K562 (cell line): ENCODE results near the gene AKAP13. TPM values are rescaled to one million over a fixed set of nuclear protein-coding genes. Genes with fewer than 3 reads are reported as not detected.
A peak's percentile ranks its signal among the peaks of the same experiment; 100 is the strongest.

Experiments
- ATAC-seq: fragments of 200-7000 bp; cut with Tn5 transposase; 3 replicates; pipeline ENCODE4 v1.9.1; 2020; ENCODE audit warnings: moderate library complexity
- BruUV-seq: library from RNA; stranded (reverse); fragments of 400-500 nt; replicated peaks from 2 replicates; lab custom pipeline; 2021; lab: Mats Ljungman, UMichigan
- CTCF ChIA-PET: fragments of 300-600 bp; formaldehyde crosslinking; extraction: SDS; loops from one replicate; lab custom pipeline; 2021; ENCODE audit warnings: low intra/inter-chr PET ratio; lab: Yijun Ruan, JAX
- POLR2A ChIA-PET: fragments of 300-600, 350-650 bp; sonication (Branson Sonifier 250); formaldehyde crosslinking; extraction: SDS; loops from one replicate; lab custom pipeline; 2021; ENCODE audit warnings: antibody characterized with exemption, inconsistent platforms; lab: Yijun Ruan, JAX
- DNase-seq, 4 experiments: peaks; one replicate each; pipeline versions ENCODE4 v3.0.0 to v3.0.0-alpha.2; 2011 to 2018; ENCODE audit warnings: low spot score in 3 of 4, mixed read lengths in 3 of 4; ENCODE audit errors: extremely low read depth in 1 of 4
- FAIRE-seq: peaks from 2 replicates; lab custom pipeline; 2011; peaks lifted over from hg19 to GRCh38; lab: Jason Lieb, UNC
- H2AFZ ChIP-seq: 2 replicates; pipeline ENCODE4 v1.6.0; 2011; ENCODE audit warnings: low read depth, low read length, control low read depth, inconsistent platforms
- H3K27ac ChIP-seq: fragments of 200-600 bp; 3 replicates; pipeline ENCODE4 v1.8.0; 2011; ENCODE audit warnings: low read depth, mild to moderate bottlenecking, control low read depth, inconsistent platforms, low read length, moderate library complexity, mixed read lengths; ENCODE audit errors: extremely low read depth
- H3K27me3 ChIP-seq, 2 experiments: fragments of 300-600 bp in 1 of 2; 2 replicates in 1 of 2; 3 replicates in 1 of 2; pipeline versions ENCODE4 v1.6.0 to v1.8.0; 2011; ENCODE audit warnings: inconsistent platforms in 2 of 2, low read length in 2 of 2, mild to moderate bottlenecking in 1 of 2, mixed read lengths in 1 of 2, moderate library complexity in 1 of 2; ENCODE audit not compliant: control insufficient read depth in 2 of 2, insufficient read depth in 2 of 2
- H3K36me3 ChIP-seq: fragments of 300-600 bp; 3 replicates; pipeline ENCODE4 v1.8.0; 2011; ENCODE audit warnings: mild to moderate bottlenecking, low read length, inconsistent platforms; ENCODE audit not compliant: control insufficient read depth, insufficient read depth
- H3K4me1 ChIP-seq, 2 experiments: fragments of 200-600 bp in 1 of 2; replicated peaks in 1 of 2; 2 replicates in 1 of 2; 3 replicates in 1 of 2; pipeline versions ENCODE4 v1.5.1 to v1.8.0; 2011; ENCODE audit warnings: inconsistent platforms in 2 of 2, low read length in 2 of 2, mild to moderate bottlenecking in 1 of 2, mixed read lengths in 1 of 2, moderate library complexity in 1 of 2; ENCODE audit not compliant: control insufficient read depth in 2 of 2, insufficient read depth in 2 of 2
- H3K4me2 ChIP-seq: 2 replicates; pipeline ENCODE4 v1.6.1; 2011; ENCODE audit warnings: low read length, control low read depth, inconsistent platforms, mixed read lengths; ENCODE audit not compliant: insufficient read depth
- H3K4me3 ChIP-seq: fragments of 200-600 bp; sonication (generic), shearing (Covaris generic); 2 replicates; pipeline ENCODE4 v1.5.1; 2016; ENCODE audit warnings: control low read depth, inconsistent platforms
- H3K79me2 ChIP-seq: fragments of 200-600 bp; 3 replicates; pipeline ENCODE4 v1.8.0; 2011; ENCODE audit warnings: low read length, inconsistent platforms; ENCODE audit not compliant: control insufficient read depth, insufficient read depth
- H3K9ac ChIP-seq, 2 experiments: 2 replicates each; pipeline versions ENCODE4 v1.6.0 to v1.6.1; 2011; ENCODE audit warnings: low read depth in 2 of 2, low read length in 2 of 2, control low read depth in 1 of 2, inconsistent platforms in 1 of 2, mild to moderate bottlenecking in 1 of 2, mixed read lengths in 1 of 2; ENCODE audit not compliant: insufficient read depth in 1 of 2
- H3K9me1 ChIP-seq: one replicate; pipeline ENCODE4 v1.6.0; 2011; ENCODE audit warnings: inconsistent platforms, mild to moderate bottlenecking, low read length, moderate library complexity; ENCODE audit not compliant: control insufficient read depth, insufficient read depth
- H3K9me3 ChIP-seq: replicated peaks from 2 replicates; pipeline ENCODE4 v1.5.1; 2011; ENCODE audit warnings: low read depth, low read length, inconsistent platforms; ENCODE audit not compliant: control insufficient read depth, insufficient read depth
- H4K20me1 ChIP-seq: replicated peaks from 2 replicates; pipeline ENCODE4 v1.6.1; 2011; ENCODE audit warnings: low read length, inconsistent platforms, mixed read lengths; ENCODE audit not compliant: control insufficient read depth, insufficient read depth
- CHD2 ChIP-seq: IDR thresholded peaks from 2 replicates; pipeline ENCODE4 v1.6.1; 2011; ENCODE audit warnings: low read depth, low read length
- FOXO4 ChIP-seq: fragments of 450-650 bp; formaldehyde crosslinking; IDR thresholded peaks from 2 replicates; pipeline ENCODE4 v1.4.0; 2020; ENCODE audit warnings: mild to moderate bottlenecking, moderate library complexity
- GABPA ChIP-seq: fragments of 200-800 bp; sonication (Bioruptor generic); conservative IDR thresholded peaks from 2 replicates; pipeline ENCODE4 v1.6.1; 2016; ENCODE audit warnings: low read depth, missing genetic modification characterization, missing compliant biosample characterization
- NCOA6 ChIP-seq: fragments of 450-650 bp; IDR thresholded peaks from 2 replicates; pipeline ENCODE4 v1.6.1; 2017; ENCODE audit warnings: mild to moderate bottlenecking
- NFIX ChIP-seq: fragments of 250-450 bp; sonication (Bioruptor Pico); IDR thresholded peaks from 2 replicates; pipeline ENCODE4 v1.4.0; 2020; ENCODE audit warnings: low read depth, mild to moderate bottlenecking, moderate library complexity
- RBFOX2 ChIP-seq: fragments of 200-400 bp; formaldehyde crosslinking; IDR thresholded peaks from 2 replicates; pipeline ENCODE4 v1.6.1; 2017; ENCODE audit warnings: low read depth, mild to moderate bottlenecking, low read length, moderate library complexity
- RBM25 ChIP-seq: fragments of 200-400 bp; formaldehyde crosslinking; IDR thresholded peaks from 2 replicates; pipeline ENCODE4 v1.6.1; 2018; ENCODE audit warnings: low read length, low read depth, moderate library complexity; ENCODE audit not compliant: severe bottlenecking
- RNF219 ChIP-seq: fragments of 250-450 bp; sonication (Bioruptor Pico); IDR thresholded peaks from 2 replicates; pipeline ENCODE4 v1.5.0; 2022; ENCODE audit warnings: mild to moderate bottlenecking
- TEAD2 ChIP-seq: fragments of 450-650 bp; IDR thresholded peaks from 2 replicates; pipeline ENCODE4 v1.6.1; 2016; ENCODE audit warnings: missing genetic modification characterization, control low read depth, missing compliant biosample characterization
- ZNF77 ChIP-seq: fragments of 250-450 bp; sonication (Bioruptor Pico); IDR thresholded peaks from 2 replicates; pipeline ENCODE4 v1.5.0; 2020
- WGBS: fragments of 100-300 bp; shearing (Covaris generic); methylation state at CpG from one replicate; pipeline ENCODE4 v1.1.6; 2016; ENCODE audit warnings: low coverage, mixed read lengths; ENCODE audit not compliant: insufficient coverage; ENCODE audit errors: missing lambda C conversion rate; 5-methylcytosine and 5-hydroxymethylcytosine counted together
- in situ Hi-C: fragments of 300-500 bp; cut with MboI; formaldehyde crosslinking; loops from 4 replicates; pipeline ENCODE4 v1.15.0; 2018; ENCODE audit warnings: inconsistent platforms, mixed read lengths
- intact Hi-C: fragments of 100-400 bp; cut with micrococcal nuclease; formaldehyde crosslinking; loops from 2 replicates; pipeline ENCODE4 v1.14.2; 2022
- polyA plus RNA-seq, 8 experiments: library from polyadenylated mRNA; depleted of rRNA in 4 of 8; stranded (reverse) in 5 of 8; unstranded in 3 of 8; fragments of >200 nt; fragmentation: Nextera tagmentation in 2 of 8; fragmentation: Illumina TruSeq in 1 of 8; extraction: Ambion mirVana in 2 of 8; extraction: Trizol in 1 of 8; gene quantifications; 2 replicates each; pipeline versions ENCODE4 v1.2.1 to v1.2.3, GENCODE V29; 2011 to 2014; ENCODE audit warnings: inconsistent platforms in 1 of 8, missing spikeins in 1 of 8
- total RNA-seq, 7 experiments: library from RNA; depleted of rRNA in 6 of 7; stranded (reverse); fragments of >200 nt in 6 of 7; fragmentation: Illumina TruSeq in 2 of 7; extraction: Trizol in 2 of 7; gene quantifications; 2 replicates each; pipeline versions ENCODE4 v1.2.1 to v1.2.3, GENCODE V29; 2011 to 2021; ENCODE audit warnings: low replicate concordance in 1 of 7
- TF ChIP-seq, protein P1 (sequence below), 3 experiments: fragments of 200-800 bp in 1 of 3; sonication (Bioruptor generic) in 1 of 3; sonication (generic) in 1 of 3; formaldehyde crosslinking in 1 of 3; IDR thresholded peaks; 2 replicates each; pipeline versions ENCODE4 v1.6.1 to v1.8.0; 2016 to 2022; ENCODE audit warnings: mild to moderate bottlenecking in 2 of 3, missing compliant biosample characterization in 2 of 3, missing genetic modification characterization in 2 of 3, missing genetic modification reagents in 1 of 3
- TF ChIP-seq, protein P2 (sequence below): fragments of 150-350 bp; IDR thresholded peaks from 2 replicates; pipeline ENCODE4 v1.6.1; 2014; ENCODE audit warnings: low read depth, mild to moderate bottlenecking, low read length, borderline replicate concordance

AKAP13 gene
- total and polyA plus RNA-seq, 9 of the 15 experiments (the other 6 are each of a cell fraction or from before 2014, with no cell fraction given) = 0.03 to 1.7 (median 0.42) TPM

- H4K20me1 ChIP-seq = 0 out of 2 replicates have a peak, but pooled peaks cover 7% of the 10 kb centered on the region
- no peak within 1 kb of the TSS for H3K27ac ChIP-seq
- H3K27me3 ChIP-seq = peaks cover 8 to 35% of the 10 kb centered on the region in 2 experiments; a peak in 4 of 5 replicates
- H3K9ac ChIP-seq = peak within 1 kb of the TSS in 1 of 2 experiments; percentile 82; a peak in 2 of 4 replicates
- intact Hi-C loops = no loop called here
- peak; percentile 71 for FAIRE-seq
- peaks cover 0 to 9% of the 10 kb centered on the region in 2 experiments; a peak in 2 of 5 replicates for H3K4me1 ChIP-seq
- H3K36me3 ChIP-seq = no peaks in the 10 kb centered on the region
- peak within 1 kb of the TSS; percentile 60 for H3K4me2 ChIP-seq
- peak; percentile 100 for ATAC-seq
- H3K9me3 ChIP-seq = no peaks in the 10 kb centered on the region
- POLR2A ChIA-PET = no interaction called here
- H2AFZ ChIP-seq = peak within 1 kb of the TSS; percentile 68; the same call in 1 of the 2 replicates
- under 1% methylated on average over 38 of the region's 71 CpGs for WGBS
- no peaks in the 10 kb centered on the region for H3K9me1 ChIP-seq
- CTCF ChIA-PET = no interaction called here
- no peaks in the 10 kb centered on the region for H3K79me2 ChIP-seq
- peak; percentile 92 to 99 (median 98) for DNase-seq
- in situ Hi-C loops = no loop called here
- peak within 1 kb of the TSS; percentile 56 for H3K4me3 ChIP-seq
- BruUV-seq = no TSS peak
- TF ChIP-seq RBM25 = peak; percentile 89
- no peak for TF ChIP-seq TEAD2 (tag)
- no peak for TF ChIP-seq NFIX (CRISPR knock-in tag)
- 0 out of 2 replicates have a peak, but pooled peaks have one; percentile 26 for TF ChIP-seq GABPA (tag)
- TF ChIP-seq FOXO4 = no peak
- TF ChIP-seq, protein P1, sequence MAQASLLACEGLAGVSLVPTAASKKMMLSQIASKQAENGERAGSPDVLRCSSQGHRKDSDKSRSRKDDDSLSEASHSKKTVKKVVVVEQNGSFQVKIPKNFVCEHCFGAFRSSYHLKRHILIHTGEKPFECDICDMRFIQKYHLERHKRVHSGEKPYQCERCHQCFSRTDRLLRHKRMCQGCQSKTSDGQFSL (CRISPR knock-in tag; IDR thresholded peaks at IDR 0.05) = no peak
- TF ChIP-seq, protein P1 (tag; IDR thresholded peaks at IDR 0.05) = peak in 1 of 2 experiments; percentile 75; a peak in 2 of 4 replicates
- peak; percentile 37; the same call in 1 of the 2 replicates for TF ChIP-seq RBFOX2
- TF ChIP-seq, protein P2, sequence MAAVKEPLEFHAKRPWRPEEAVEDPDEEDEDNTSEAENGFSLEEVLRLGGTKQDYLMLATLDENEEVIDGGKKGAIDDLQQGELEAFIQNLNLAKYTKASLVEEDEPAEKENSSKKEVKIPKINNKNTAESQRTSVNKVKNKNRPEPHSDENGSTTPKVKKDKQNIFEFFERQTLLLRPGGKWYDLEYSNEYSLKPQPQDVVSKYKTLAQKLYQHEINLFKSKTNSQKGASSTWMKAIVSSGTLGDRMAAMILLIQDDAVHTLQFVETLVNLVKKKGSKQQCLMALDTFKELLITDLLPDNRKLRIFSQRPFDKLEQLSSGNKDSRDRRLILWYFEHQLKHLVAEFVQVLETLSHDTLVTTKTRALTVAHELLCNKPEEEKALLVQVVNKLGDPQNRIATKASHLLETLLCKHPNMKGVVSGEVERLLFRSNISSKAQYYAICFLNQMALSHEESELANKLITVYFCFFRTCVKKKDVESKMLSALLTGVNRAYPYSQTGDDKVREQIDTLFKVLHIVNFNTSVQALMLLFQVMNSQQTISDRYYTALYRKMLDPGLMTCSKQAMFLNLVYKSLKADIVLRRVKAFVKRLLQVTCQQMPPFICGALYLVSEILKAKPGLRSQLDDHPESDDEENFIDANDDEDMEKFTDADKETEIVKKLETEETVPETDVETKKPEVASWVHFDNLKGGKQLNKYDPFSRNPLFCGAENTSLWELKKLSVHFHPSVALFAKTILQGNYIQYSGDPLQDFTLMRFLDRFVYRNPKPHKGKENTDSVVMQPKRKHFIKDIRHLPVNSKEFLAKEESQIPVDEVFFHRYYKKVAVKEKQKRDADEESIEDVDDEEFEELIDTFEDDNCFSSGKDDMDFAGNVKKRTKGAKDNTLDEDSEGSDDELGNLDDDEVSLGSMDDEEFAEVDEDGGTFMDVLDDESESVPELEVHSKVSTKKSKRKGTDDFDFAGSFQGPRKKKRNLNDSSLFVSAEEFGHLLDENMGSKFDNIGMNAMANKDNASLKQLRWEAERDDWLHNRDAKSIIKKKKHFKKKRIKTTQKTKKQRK = no peak; the same call in 1 of the 2 replicates
- no peak for TF ChIP-seq RNF219 (CRISPR knock-in tag)
- peak; percentile 77 for TF ChIP-seq CHD2
- no peak for TF ChIP-seq ZNF77
- no peak for TF ChIP-seq NCOA6
Observed at GRCh38 chr15:85794598-85795336, 414.4 kb downstream of the AKAP13 start, which contains the start of gene KLHL25. TSS of gene KLHL25 (minus strand) at chr15:85794925. CDS start at chr15:85769810, 25,115 bp downstream.
